WERI-Rb-1 (cell line): ENCODE results near the gene SAMD14.

Experiments
- DNase-seq: peaks from one replicate; pipeline ENCODE4 v3.0.0-alpha.2; 2020
- H3K27ac ChIP-seq: fragments of 250-450 bp; sonication (Bioruptor Pico); 2 replicates; pipeline ENCODE4 v1.5.1; 2020; ENCODE audit warnings: mild to moderate bottlenecking, moderate library complexity
- H3K27me3 ChIP-seq: fragments of 250-450 bp; sonication (Bioruptor Pico); 2 replicates; pipeline ENCODE4 v1.5.1; 2021; ENCODE audit warnings: mild to moderate bottlenecking, low read depth, moderate library complexity; ENCODE audit not compliant: insufficient read depth, severe bottlenecking
- H3K36me3 ChIP-seq: fragments of 250-450 bp; sonication (Bioruptor Pico); 2 replicates; pipeline ENCODE4 v1.5.1; 2020; ENCODE audit warnings: mild to moderate bottlenecking, moderate library complexity
- H3K4me3 ChIP-seq: 2 replicates; pipeline ENCODE4 v1.5.1; 2011; ENCODE audit warnings: low read depth, mild to moderate bottlenecking, control low read depth, low read length
- H3K9me3 ChIP-seq: fragments of 250-450 bp; sonication (Bioruptor Pico); 2 replicates; pipeline ENCODE4 v1.5.1; 2021; ENCODE audit warnings: mild to moderate bottlenecking, moderate library complexity; ENCODE audit not compliant: severe bottlenecking
- CTCF ChIP-seq: IDR thresholded peaks from 2 replicates; pipeline ENCODE4 v1.5.1; 2011; ENCODE audit warnings: low read depth, mild to moderate bottlenecking, control low read depth, inconsistent platforms, low read length

The SAMD14 gene

GRCh38 chr17:50097455-50097854 lies 32.5 kb downstream of the SAMD14 start:
- H3K9me3 ChIP-seq: no peaks in the 10 kb centered on the region
- H3K27me3 ChIP-seq: no peaks in the 10 kb centered on the region
- DNase-seq: no peak
- H3K36me3 ChIP-seq: peaks cover 18% of the 10 kb centered on the region
- no peak overlapping the region for H3K27ac ChIP-seq
- no peak overlapping the region for H3K4me3 ChIP-seq
- TF ChIP-seq CTCF: no peak

GRCh38 chr17:50096758-50097157 lies 33.2 kb downstream of the SAMD14 start:
- H3K27me3 ChIP-seq: no peaks in the 10 kb centered on the region
- TF ChIP-seq CTCF: no peak
- H3K4me3 ChIP-seq: no peak overlapping the region
- no peaks in the 10 kb centered on the region for H3K9me3 ChIP-seq
- H3K36me3 ChIP-seq: peaks cover 18% of the 10 kb centered on the region
- no peak overlapping the region for H3K27ac ChIP-seq
- DNase-seq: no peak

GRCh38 chr17:50096092-50096491 lies 33.9 kb downstream of the SAMD14 start:
- H3K9me3 ChIP-seq: no peaks in the 10 kb centered on the region
- no peaks in the 10 kb centered on the region for H3K27me3 ChIP-seq
- peaks cover 18% of the 10 kb centered on the region for H3K36me3 ChIP-seq
- no peak for DNase-seq
- TF ChIP-seq CTCF: no peak
- no peak overlapping the region for H3K27ac ChIP-seq
- H3K4me3 ChIP-seq: peak overlapping the region; percentile 90

GRCh38 chr17:50095626-50096037 lies 34.3 kb downstream of the SAMD14 start:
- Histone ChIP-seq H3K9me3 (no peaks in the 10 kb centered on the region), H3K4me3 (peak overlapping the region; percentile 90), H3K36me3 (peaks cover 17% of the 10 kb centered on the region), H3K27ac (peak overlapping the region; percentile 64), H3K27me3 (no peaks in the 10 kb centered on the region)
- DNase-seq: no peak
- no peak for TF ChIP-seq CTCF

- H3K4me3 ChIP-seq: peak within 1 kb of the TSS; percentile 90
- peak; percentile 98 for DNase-seq
- peaks cover 15% of the 10 kb centered on the region for H3K36me3 ChIP-seq
- TF ChIP-seq CTCF: no peak
- no peaks in the 10 kb centered on the region for H3K27me3 ChIP-seq
- no peaks in the 10 kb centered on the region for H3K9me3 ChIP-seq
- peak within 1 kb of the TSS; percentile 64 for H3K27ac ChIP-seq
Measured at GRCh38 chr17:50094753-50095619, 35.0 kb downstream of the SAMD14 start, which contains the start of gene PDK2. Gene PDK2, plus strand, starts transcription at chr17:50095351. Its CDS starts 85 bp downstream, at chr17:50095436.
